ENCODE results near the gene TRPM5. TPM values are rescaled to one million over a fixed set of nuclear protein-coding genes. Genes with fewer than 3 reads are reported as not detected.

TRPM5 gene
- total and polyA plus RNA-seq, 5 donors from 2014 or later = 0.17 TPM; not detected in 4

- H3K36me3 Mint-ChIP-seq = no peaks in the 10 kb centered on the region
- H3K4me3 Mint-ChIP-seq = no peak overlapping the region
- H3K4me1 ChIP-seq (ENCODE audit: control insufficient read depth, insufficient read depth, low read length, poor library complexity, severe bottlenecking) = peaks cover 13% of the 10 kb centered on the region
- no peak for ATAC-seq (ENCODE audit: low read depth in 2 of 2)
- no peak overlapping the region for H3K4me3 ChIP-seq (ENCODE audit: low read depth, low read length)
- peaks cover 0 to 6% (median under 1%) of the 10 kb centered on the region in 4 donors for H3K4me1 Mint-ChIP-seq
- H3K36me3 ChIP-seq (ENCODE audit: control insufficient read depth, insufficient read depth, low read length) = no peaks in the 10 kb centered on the region
- no peak overlapping the region for H3K27ac Mint-ChIP-seq
- H3K9me3 Mint-ChIP-seq = no peaks in the 10 kb centered on the region
- no peaks in the 10 kb centered on the region for H3K9me3 ChIP-seq (ENCODE audit: control insufficient read depth in 2 of 2, low read length in 2 of 2)
- no peaks in the 10 kb centered on the region for H3K27me3 ChIP-seq (ENCODE audit: control insufficient read depth, insufficient read depth, low read length)
- H3K27me3 Mint-ChIP-seq = peaks cover 5% of the 10 kb centered on the region
- no peak for DNase-seq
- no peak overlapping the region for H3K27ac ChIP-seq (ENCODE audit: insufficient read depth, low read length, poor library complexity, severe bottlenecking)
Observed at GRCh38 chr11:2417856-2418692, 26.2 kb downstream of the TRPM5 start.

GRCh38 chr11:2416765-2417164, 27.5 kb downstream of the TRPM5 start:
- no peak overlapping the region for H3K4me3 ChIP-seq (ENCODE audit: low read depth, low read length)
- no peaks in the 10 kb centered on the region for H3K27me3 ChIP-seq (ENCODE audit: control insufficient read depth, insufficient read depth, low read length)
- no peaks in the 10 kb centered on the region for H3K9me3 ChIP-seq (ENCODE audit: control insufficient read depth in 2 of 2, low read length in 2 of 2)
- no peak overlapping the region for H3K27ac ChIP-seq (ENCODE audit: insufficient read depth, low read length, poor library complexity, severe bottlenecking)
- H3K36me3 ChIP-seq (ENCODE audit: control insufficient read depth, insufficient read depth, low read length) = no peaks in the 10 kb centered on the region
- H3K27ac Mint-ChIP-seq = no peak overlapping the region
- no peak overlapping the region for H3K4me3 Mint-ChIP-seq
- peaks cover 13% of the 10 kb centered on the region for H3K4me1 ChIP-seq (ENCODE audit: control insufficient read depth, insufficient read depth, low read length, poor library complexity, severe bottlenecking)
- DNase-seq (no peak), ATAC-seq (ENCODE audit: low read depth in 2 of 2) (no peak)
- peaks cover 5% of the 10 kb centered on the region for H3K27me3 Mint-ChIP-seq
- no peaks in the 10 kb centered on the region for H3K9me3 Mint-ChIP-seq
- H3K36me3 Mint-ChIP-seq = no peaks in the 10 kb centered on the region
- H3K4me1 Mint-ChIP-seq = peaks cover 0 to 6% (median under 1%) of the 10 kb centered on the region in 4 donors

- Histone ChIP-seq H3K4me1 (ENCODE audit: control insufficient read depth, insufficient read depth, low read length, poor library complexity, severe bottlenecking) (peaks cover 12% of the 10 kb centered on the region), H3K27ac (ENCODE audit: insufficient read depth, low read length, poor library complexity, severe bottlenecking) (no peak overlapping the region), H3K27me3 (ENCODE audit: control insufficient read depth, insufficient read depth, low read length) (no peaks in the 10 kb centered on the region), H3K9me3 (ENCODE audit: control insufficient read depth in 2 of 2, low read length in 2 of 2) (no peaks in the 10 kb centered on the region), H3K36me3 (ENCODE audit: control insufficient read depth, insufficient read depth, low read length) (no peaks in the 10 kb centered on the region), H3K4me3 (ENCODE audit: low read depth, low read length) (no peak overlapping the region)
- no peak for DNase-seq
- peaks cover 0 to 6% (median under 1%) of the 10 kb centered on the region in 4 donors for H3K4me1 Mint-ChIP-seq
- no peaks in the 10 kb centered on the region for H3K9me3 Mint-ChIP-seq
- no peak overlapping the region for H3K4me3 Mint-ChIP-seq
- peaks cover 5% of the 10 kb centered on the region for H3K27me3 Mint-ChIP-seq
- no peaks in the 10 kb centered on the region for H3K36me3 Mint-ChIP-seq
- ATAC-seq (ENCODE audit: low read depth in 2 of 2) = no peak
- no peak overlapping the region for H3K27ac Mint-ChIP-seq
Observed at GRCh38 chr11:2415601-2416380, 28.5 kb downstream of the TRPM5 start.

GRCh38 chr11:2415171-2415570, 29.1 kb downstream of the TRPM5 start:
- Histone ChIP-seq H3K9me3 (ENCODE audit: control insufficient read depth in 2 of 2, low read length in 2 of 2) (no peaks in the 10 kb centered on the region), H3K4me1 (ENCODE audit: control insufficient read depth, insufficient read depth, low read length, poor library complexity, severe bottlenecking) (peaks cover 6% of the 10 kb centered on the region), H3K27ac (ENCODE audit: insufficient read depth, low read length, poor library complexity, severe bottlenecking) (no peak overlapping the region), H3K4me3 (ENCODE audit: low read depth, low read length) (no peak overlapping the region), H3K27me3 (ENCODE audit: control insufficient read depth, insufficient read depth, low read length) (no peaks in the 10 kb centered on the region), H3K36me3 (ENCODE audit: control insufficient read depth, insufficient read depth, low read length) (no peaks in the 10 kb centered on the region)
- Mint-ChIP-seq H3K36me3 (no peaks in the 10 kb centered on the region), H3K27me3 (peaks cover 5% of the 10 kb centered on the region), H3K4me3 (no peak overlapping the region), H3K9me3 (no peaks in the 10 kb centered on the region), H3K4me1 (peaks cover 0 to 3% (median under 1%) of the 10 kb centered on the region in 4 donors), H3K27ac (no peak overlapping the region)
- DNase-seq = no peak
- no peak for ATAC-seq (ENCODE audit: low read depth in 2 of 2)

- ATAC-seq (ENCODE audit: low read depth in 2 of 2) (no peak), DNase-seq (no peak)
- H3K4me1 Mint-ChIP-seq = peaks cover 0 to 1% (median under 1%) of the 10 kb centered on the region in 4 donors
- no peaks in the 10 kb centered on the region for H3K27me3 ChIP-seq (ENCODE audit: control insufficient read depth, insufficient read depth, low read length)
- H3K4me3 ChIP-seq (ENCODE audit: low read depth, low read length) = no peak overlapping the region
- no peak overlapping the region for H3K4me3 Mint-ChIP-seq
- H3K27ac ChIP-seq (ENCODE audit: insufficient read depth, low read length, poor library complexity, severe bottlenecking) = no peak overlapping the region
- H3K36me3 Mint-ChIP-seq = no peaks in the 10 kb centered on the region
- H3K27me3 Mint-ChIP-seq = peaks cover 5% of the 10 kb centered on the region
- H3K36me3 ChIP-seq (ENCODE audit: control insufficient read depth, insufficient read depth, low read length) = no peaks in the 10 kb centered on the region
- H3K9me3 ChIP-seq (ENCODE audit: control insufficient read depth in 2 of 2, low read length in 2 of 2) = no peaks in the 10 kb centered on the region
- no peaks in the 10 kb centered on the region for H3K9me3 Mint-ChIP-seq
- no peak overlapping the region for H3K27ac Mint-ChIP-seq
- peaks cover under 1% of the 10 kb centered on the region for H3K4me1 ChIP-seq (ENCODE audit: control insufficient read depth, insufficient read depth, low read length, poor library complexity, severe bottlenecking)
Observed at GRCh38 chr11:2414616-2415015, 29.7 kb downstream of the TRPM5 start.

- no peak for DNase-seq
- H3K9me3 Mint-ChIP-seq = no peaks in the 10 kb centered on the region
- Histone ChIP-seq H3K4me1 (ENCODE audit: control insufficient read depth, insufficient read depth, low read length, poor library complexity, severe bottlenecking) (no peaks in the 10 kb centered on the region), H3K9me3 (ENCODE audit: control insufficient read depth in 2 of 2, low read length in 2 of 2) (no peaks in the 10 kb centered on the region), H3K36me3 (ENCODE audit: control insufficient read depth, insufficient read depth, low read length) (no peaks in the 10 kb centered on the region), H3K27me3 (ENCODE audit: control insufficient read depth, insufficient read depth, low read length) (no peaks in the 10 kb centered on the region), H3K4me3 (ENCODE audit: low read depth, low read length) (no peak overlapping the region), H3K27ac (ENCODE audit: insufficient read depth, low read length, poor library complexity, severe bottlenecking) (no peak overlapping the region)
- ATAC-seq (ENCODE audit: low read depth in 2 of 2) = no peak
- H3K4me1 Mint-ChIP-seq = peaks cover 0 to 1% (median 0%) of the 10 kb centered on the region in 4 donors
- H3K27ac Mint-ChIP-seq = no peak overlapping the region
- no peak overlapping the region for H3K4me3 Mint-ChIP-seq
- no peaks in the 10 kb centered on the region for H3K36me3 Mint-ChIP-seq
- peaks cover 4% of the 10 kb centered on the region for H3K27me3 Mint-ChIP-seq
Observed at GRCh38 chr11:2413742-2414579, 30.4 kb downstream of the TRPM5 start.

- Mint-ChIP-seq H3K36me3 (no peaks in the 10 kb centered on the region), H3K4me1 (no peaks in the 10 kb centered on the region), H3K27me3 (no peaks in the 10 kb centered on the region), H3K9me3 (no peaks in the 10 kb centered on the region), H3K27ac (no peak overlapping the region), H3K4me3 (no peak overlapping the region)
- no peak for ATAC-seq (ENCODE audit: low read depth in 2 of 2)
- Histone ChIP-seq H3K4me3 (ENCODE audit: low read depth, low read length) (no peak overlapping the region), H3K4me1 (ENCODE audit: control insufficient read depth, insufficient read depth, low read length, poor library complexity, severe bottlenecking) (no peaks in the 10 kb centered on the region), H3K9me3 (ENCODE audit: control insufficient read depth in 2 of 2, low read length in 2 of 2) (no peaks in the 10 kb centered on the region), H3K36me3 (ENCODE audit: control insufficient read depth, insufficient read depth, low read length) (no peaks in the 10 kb centered on the region), H3K27ac (ENCODE audit: insufficient read depth, low read length, poor library complexity, severe bottlenecking) (no peak overlapping the region), H3K27me3 (ENCODE audit: control insufficient read depth, insufficient read depth, low read length) (no peaks in the 10 kb centered on the region)
- no peak for DNase-seq
Observed at GRCh38 chr11:2412323-2412722, 32.0 kb downstream of the TRPM5 start.

All from CD4-positive, CD25-positive, alpha-beta regulatory T cell (primary cell).